Colonic mucosa (tissue), 4 donors: ENCODE data around the gene HSPBAP1. TPM values are rescaled to one million over a fixed set of nuclear protein-coding genes. Genes with fewer than 3 reads are reported as not detected.
"Not testable (repeated sequence)": the region's sequence is repeated elsewhere in the genome, so short reads cannot be mapped to it uniquely, and the experiment has no call there.

Experiments used
- DNase-seq: peaks from one replicate; pipeline ENCODE4 v3.0.0-alpha.2; 2020
- H3K27ac ChIP-seq: fragments of 200-600 bp; one replicate; pipeline ENCODE4 v1.8.0; 2021
- H3K27me3 ChIP-seq: fragments of 200-600 bp; one replicate; pipeline ENCODE4 v1.8.0; 2021
- H3K36me3 ChIP-seq: fragments of 200-600 bp; one replicate; pipeline ENCODE4 v1.8.0; 2021
- H3K4me1 ChIP-seq: fragments of 200-600 bp; one replicate; pipeline ENCODE4 v1.8.0; 2021; ENCODE audit warnings: mild to moderate bottlenecking
- H3K4me3 ChIP-seq: fragments of 200-600 bp; one replicate; pipeline ENCODE4 v1.8.0; 2021
- H3K9ac ChIP-seq, 2 donors: one replicate each; pipeline ENCODE4 v1.7.0; 2013; ENCODE audit warnings: control low read depth in 2 of 2, low read depth in 2 of 2, low read length in 2 of 2
- H3K9me3 ChIP-seq: fragments of 200-600 bp; one replicate; pipeline ENCODE4 v1.8.0; 2021
- CTCF ChIP-seq: fragments of 200-600 bp; IDR thresholded peaks from one replicate; pipeline ENCODE4 v1.8.0; 2022; ENCODE audit warnings: antibody characterized with exemption, mild to moderate bottlenecking
- intact Hi-C: fragments of 100-400 bp; cut with DNase I; formaldehyde crosslinking; loops from one replicate; pipeline ENCODE4 v1.14.1; 2022
- total RNA-seq, 2 donors: library from RNA; stranded (reverse); fragmentation: NEBNext Ultra II Directional in 1 of 2; extraction: Animal tissue kit (Norgen Biotek cat#: 25700) in 1 of 2; gene quantifications; one replicate each; pipeline ENCODE4 v1.2.1, GENCODE V29; 2021
- donor health status: healthy.
- donor health status: DM: no; HTN: no; CAD: no.
- donor health status: DM: no; HTN: no; CAD: no.

The HSPBAP1 gene
- total RNA-seq, 2 donors from 2014 or later, result 4.1 to 5.7 TPM

- TF ChIP-seq CTCF, result no peak
- Histone ChIP-seq H3K4me3 (no peak overlapping the region), H3K4me1 (no peaks in the 10 kb centered on the region), H3K36me3 (peaks cover 4% of the 10 kb centered on the region), H3K27ac (no peak overlapping the region), H3K9ac (no peak overlapping the region), H3K27me3 (no peaks in the 10 kb centered on the region), H3K9me3 (no peaks in the 10 kb centered on the region)
- intact Hi-C loops, result no loop called here
- DNase-seq, result no peak
These were observed 68.5 kb downstream of the HSPBAP1 start for GRCh38 chr3:122725106-122725505.

- TF ChIP-seq CTCF, result no peak
- Histone ChIP-seq H3K27me3 (no peaks in the 10 kb centered on the region), H3K4me1 (no peaks in the 10 kb centered on the region), H3K36me3 (peaks cover 14% of the 10 kb centered on the region), H3K9me3 (no peaks in the 10 kb centered on the region), H3K4me3 (no peak overlapping the region), H3K9ac (no peak overlapping the region), H3K27ac (no peak overlapping the region)
- intact Hi-C loops, result no loop called here
- no peak for DNase-seq
These were observed 74.2 kb downstream of the HSPBAP1 start for GRCh38 chr3:122719273-122719921.

- H3K27me3 ChIP-seq, result no peaks in the 10 kb centered on the region
- H3K9ac ChIP-seq, result no peak overlapping the region
- intact Hi-C loops, result no loop called here
- H3K9me3 ChIP-seq, result no peaks in the 10 kb centered on the region
- no peak overlapping the region for H3K27ac ChIP-seq
- H3K36me3 ChIP-seq, result peaks cover 19% of the 10 kb centered on the region
- no peak overlapping the region for H3K4me3 ChIP-seq
- DNase-seq, result no peak
- no peak for TF ChIP-seq CTCF
- no peaks in the 10 kb centered on the region for H3K4me1 ChIP-seq
These were observed 77.0 kb downstream of the HSPBAP1 start for GRCh38 chr3:122716667-122717066.

GRCh38 chr3:122714273-122714672 is 79.4 kb downstream of the HSPBAP1 start:
- no peaks in the 10 kb centered on the region for H3K27me3 ChIP-seq
- intact Hi-C loops, result no loop called here
- TF ChIP-seq CTCF, result no peak
- H3K4me1 ChIP-seq, result no peaks in the 10 kb centered on the region
- no peak overlapping the region for H3K9ac ChIP-seq
- no peaks in the 10 kb centered on the region for H3K9me3 ChIP-seq
- H3K27ac ChIP-seq, result no peak overlapping the region
- H3K4me3 ChIP-seq, result no peak overlapping the region
- DNase-seq, result no peak
- H3K36me3 ChIP-seq, result peaks cover 18% of the 10 kb centered on the region

GRCh38 chr3:122710616-122711251 is 82.9 kb downstream of the HSPBAP1 start:
- H3K27ac ChIP-seq, H3K9ac ChIP-seq, H3K36me3 ChIP-seq, H3K9me3 ChIP-seq, H3K27me3 ChIP-seq, DNase-seq, H3K4me1 ChIP-seq, H3K4me3 ChIP-seq, intact Hi-C loops: not testable (repeated sequence)

- no peaks in the 10 kb centered on the region for H3K36me3 ChIP-seq
- no peak overlapping the region for H3K27ac ChIP-seq
- H3K9me3 ChIP-seq, result no peaks in the 10 kb centered on the region
- no peak for DNase-seq
- H3K4me1 ChIP-seq, result no peaks in the 10 kb centered on the region
- intact Hi-C loops, result no loop called here
- TF ChIP-seq CTCF, result no peak
- H3K4me3 ChIP-seq, result no peak overlapping the region
- no peaks in the 10 kb centered on the region for H3K27me3 ChIP-seq
- H3K9ac ChIP-seq, result no peak overlapping the region
These were observed 88.3 kb downstream of the HSPBAP1 start for GRCh38 chr3:122705379-122705778.
